NCI-H1105 (cell line): ENCODE data around the gene FUT9.

Experiments used
- DNase-seq: peaks from one replicate; lab custom pipeline; 2025; lab: John Stamatoyannopoulos, UW

FUT9 gene

GRCh38 chr6:96015518-96016333 lies at the start of gene FUT9:
FUT9 (plus strand) TSS chr6:96015974; CDS start chr6:96203156, 187,182 bp downstream.
- peak; percentile 97 for DNase-seq

GRCh38 chr6:95967594-95967993 lies 48.2 kb upstream of the FUT9 start:
- DNase-seq, result no peak

GRCh38 chr6:95973976-95974375 lies 41.8 kb upstream of the FUT9 start:
- DNase-seq, result peak; percentile 4

GRCh38 chr6:95978230-95978629 lies 37.5 kb upstream of the FUT9 start:
- no peak for DNase-seq

GRCh38 chr6:95991906-95992305 lies 23.9 kb upstream of the FUT9 start:
- no peak for DNase-seq

DNA sequence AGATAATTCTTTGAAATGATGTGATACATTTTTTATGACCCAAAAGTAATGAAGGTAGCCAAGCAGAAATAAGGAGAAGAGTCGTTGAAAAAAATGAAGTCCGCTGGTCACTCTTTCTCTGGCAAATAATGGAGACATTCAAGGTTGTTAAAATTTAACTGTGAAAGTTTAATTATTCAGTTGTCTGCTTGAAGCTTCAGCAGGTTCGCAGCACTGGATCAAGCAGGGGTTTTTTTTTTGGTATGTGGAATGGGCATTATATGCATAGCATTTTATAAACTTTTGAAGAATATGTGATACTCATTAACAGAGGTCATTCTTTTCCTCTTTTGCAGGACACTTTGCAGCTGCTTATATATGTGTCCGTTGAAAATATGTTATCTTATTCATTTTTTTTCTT lies 21.6 kb upstream of the FUT9 start:
- DNase-seq, result no peak

- no peak for DNase-seq
Measured at GRCh38 chr6:95998133-95998532, 17.6 kb upstream of the FUT9 start.

- no peak for DNase-seq
Measured at GRCh38 chr6:96001891-96002575, 13.7 kb upstream of the FUT9 start.

DNA sequence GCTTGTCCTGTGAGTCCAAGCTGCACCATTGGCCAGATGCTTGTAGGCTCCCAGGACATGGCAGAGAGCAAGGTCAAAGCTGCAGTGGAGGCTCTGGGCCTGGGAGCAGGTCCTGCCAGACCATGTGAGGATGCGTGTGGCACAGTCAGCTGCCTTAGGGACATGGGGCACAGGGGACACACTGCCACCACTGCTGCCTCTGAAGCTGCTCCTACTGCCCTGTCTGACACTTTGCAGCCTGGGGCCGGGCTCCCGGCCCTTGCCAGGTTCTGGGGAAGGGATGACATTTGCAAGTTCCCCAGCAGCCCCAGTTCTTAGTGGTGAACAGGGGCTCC lies 13.2 kb upstream of the FUT9 start:
- DNase-seq, result no peak

DNA sequence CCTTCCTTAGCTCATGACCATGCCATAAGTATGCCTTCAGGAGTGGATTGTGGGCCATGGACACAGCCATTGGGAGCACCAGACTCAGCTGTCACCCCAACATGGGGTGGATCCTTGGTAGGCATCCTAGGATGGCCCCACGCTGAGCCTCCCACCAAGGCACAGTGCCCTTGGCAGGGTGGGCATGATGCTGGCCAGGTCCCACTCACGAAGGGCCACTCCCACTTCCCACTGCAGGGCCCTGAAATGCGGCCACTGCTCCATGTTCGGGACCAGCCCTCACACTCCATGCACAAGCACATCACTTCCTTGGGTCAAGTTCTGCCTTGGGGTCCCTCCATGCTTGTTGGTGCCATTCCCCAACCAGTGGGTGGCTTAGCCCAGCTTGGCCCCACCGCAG lies 12.9 kb upstream of the FUT9 start:
- DNase-seq, result no peak

DNA sequence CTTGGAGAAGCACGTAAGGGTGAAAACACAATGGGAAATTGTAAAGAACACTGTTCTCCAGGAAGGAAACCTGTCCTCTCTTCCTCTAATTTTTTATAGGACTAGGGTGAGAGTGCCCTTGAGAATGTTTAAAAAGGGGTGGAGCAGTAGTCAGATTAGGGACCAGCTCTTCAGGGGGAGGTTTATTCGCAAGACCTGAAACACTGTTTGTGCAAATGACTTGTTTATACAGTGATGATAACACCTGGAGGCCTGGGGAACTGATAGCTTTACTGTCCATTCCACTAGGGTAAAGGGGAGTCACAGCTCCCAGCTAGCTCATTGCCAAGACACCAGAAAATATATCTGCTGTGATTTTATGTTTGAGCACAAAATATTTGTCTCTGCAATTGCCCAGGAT lies 8.1 kb upstream of the FUT9 start:
- DNase-seq, result no peak

DNA sequence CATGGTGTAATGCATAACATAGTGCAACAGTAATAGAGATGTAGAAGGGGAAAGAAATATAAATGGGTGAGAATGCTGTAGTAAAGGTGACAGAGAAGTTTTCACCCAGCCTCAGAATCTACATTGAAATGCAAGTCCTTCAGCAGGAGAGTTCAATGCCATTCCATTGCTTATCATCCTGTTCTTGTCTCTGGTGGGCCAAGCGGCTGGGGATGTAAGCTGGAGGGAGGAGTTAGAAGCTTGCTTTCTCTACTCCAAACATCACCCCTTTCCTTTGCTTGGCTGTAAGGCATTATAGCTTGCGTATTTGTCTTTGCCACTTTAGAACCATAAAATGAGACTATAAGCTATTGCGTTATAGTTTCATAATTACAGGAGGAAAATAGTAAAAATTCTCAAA lies 2.2 kb upstream of the FUT9 start:
- no peak for DNase-seq

GRCh38 chr6:96014846-96015517 lies 792 bp upstream of the FUT9 start:
- DNase-seq, result no peak

GRCh38 chr6:96016334-96017069 lies 728 bp downstream of the FUT9 start:
- DNase-seq, result no peak

- DNase-seq, result no peak
Measured at GRCh38 chr6:96017070-96017359, 1.2 kb downstream of the FUT9 start.

DNA sequence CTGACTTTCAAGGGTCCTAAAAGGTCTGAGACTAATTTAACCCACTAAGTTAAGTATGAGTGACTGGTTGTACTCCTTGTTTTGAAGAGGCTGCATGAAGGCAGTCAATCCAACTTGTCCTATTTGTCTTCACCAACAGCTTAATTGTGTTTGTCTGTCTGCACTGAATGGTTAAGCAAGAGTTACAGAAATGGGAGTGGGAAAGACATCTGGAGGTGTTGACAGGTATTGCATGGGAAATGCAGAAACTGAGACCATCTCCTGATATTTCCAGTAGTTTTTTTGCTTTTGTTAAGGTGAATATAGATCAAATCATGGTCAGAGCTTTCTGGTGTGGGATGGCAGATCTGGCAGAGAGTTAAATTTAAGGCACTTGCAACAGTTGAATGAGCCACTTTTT lies 6.5 kb downstream of the FUT9 start:
- no peak for DNase-seq

- no peak for DNase-seq
Measured at GRCh38 chr6:96032661-96033060, 16.9 kb downstream of the FUT9 start.

- DNase-seq, result no peak
Measured at GRCh38 chr6:96051555-96051954, 35.8 kb downstream of the FUT9 start.

DNA sequence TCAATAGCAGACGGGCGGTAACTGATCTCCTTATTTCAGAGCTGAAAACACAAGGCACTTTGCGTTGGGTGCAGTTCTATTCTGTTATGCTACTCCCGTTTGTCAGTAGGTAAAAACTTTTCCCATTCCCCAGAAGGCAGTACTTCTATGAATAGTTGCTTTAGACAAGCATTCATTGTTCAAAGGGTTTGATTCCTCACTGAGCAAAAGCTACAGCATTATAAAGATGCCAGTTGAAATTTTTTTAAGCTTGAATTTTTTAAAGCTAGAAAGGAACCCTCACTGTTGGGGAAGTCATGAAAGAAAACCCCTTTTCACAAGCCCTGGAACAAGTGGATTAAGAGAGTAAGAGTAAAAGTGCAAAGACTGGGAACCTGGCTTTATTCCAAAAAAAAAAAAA lies 42.3 kb downstream of the FUT9 start:
- DNase-seq, result no peak

- no peak for DNase-seq
Measured at GRCh38 chr6:96059586-96059985, 43.8 kb downstream of the FUT9 start.

DNA sequence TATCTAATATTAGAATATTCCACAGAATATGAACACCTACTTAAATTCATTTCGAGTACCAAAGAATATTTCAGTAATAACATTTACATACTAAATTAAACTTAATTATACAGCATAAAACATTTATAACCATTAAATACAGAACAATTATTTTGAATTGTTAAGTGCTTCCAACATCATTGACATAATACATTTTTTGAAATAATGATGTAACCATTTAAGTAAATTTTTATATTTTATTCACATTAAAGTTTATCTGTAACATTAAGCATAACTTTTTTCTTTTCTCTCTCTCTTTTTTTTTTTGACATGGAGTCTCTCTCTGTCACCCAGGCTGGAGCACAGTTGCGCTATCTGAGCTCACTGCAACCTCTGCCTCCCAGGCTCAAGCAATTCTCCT lies 44.5 kb downstream of the FUT9 start:
- DNase-seq, result no peak

- no peak for DNase-seq
Measured at GRCh38 chr6:96065213-96065612, 49.4 kb downstream of the FUT9 start.

GRCh38 chr6:96066376-96066775 lies 50.6 kb downstream of the FUT9 start:
- DNase-seq, result no peak
